ENCODE data around the gene ZNF304. TPM values are rescaled to one million over a fixed set of nuclear protein-coding genes. Genes with fewer than 3 reads are reported as not detected.

The ZNF304 gene
- total and polyA plus RNA-seq, 2 of the 13 experiments (the other 11 are each of a cell fraction or from before 2014, with no cell fraction given): 3.4 to 8.0 TPM

DNA sequence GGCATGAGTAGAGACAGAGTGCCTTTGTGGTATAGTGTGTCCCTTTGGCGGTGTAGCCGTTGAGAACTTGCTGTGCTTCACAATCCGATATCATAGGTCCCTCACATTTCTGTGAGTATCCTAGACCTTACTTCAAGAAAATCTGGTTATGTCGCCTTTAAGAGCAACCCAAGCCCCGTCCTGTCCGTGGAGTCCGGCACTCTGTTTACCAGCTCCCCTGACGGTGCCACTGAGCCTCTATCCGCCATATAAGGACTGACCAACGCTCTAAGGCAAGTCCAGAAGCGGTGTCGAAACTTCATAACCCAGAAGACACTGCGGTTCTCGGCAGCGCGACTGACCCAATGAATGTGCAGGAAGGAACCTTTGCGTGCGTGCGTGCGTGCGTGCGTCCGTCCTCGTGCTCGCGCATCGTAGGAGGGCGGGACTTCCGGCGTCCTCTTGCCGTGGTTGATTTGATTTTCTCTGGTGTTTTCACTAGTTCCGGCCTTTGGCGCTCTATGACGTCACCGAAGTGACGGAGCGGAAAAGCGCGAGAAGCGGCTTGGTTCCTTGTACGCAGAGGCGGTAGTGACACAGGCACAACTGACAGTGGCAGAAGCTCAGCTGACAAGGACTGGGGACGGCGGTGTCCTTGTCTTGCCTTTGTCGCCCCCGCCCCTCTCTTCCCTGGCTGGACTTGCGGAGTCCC, 12.1 kb downstream of the ZNF304 start, which contains the start of the genes TRAPPC2B and ZNF547:
Gene TRAPPC2B (plus strand): TSS at position 555 of the 691 bp plus-strand sequence. CDS start 1,283 bp downstream, outside the sequence.
Gene ZNF547 (plus strand): TSS at position 555 of the 691 bp plus-strand sequence. CDS start 5,005 bp downstream, outside the sequence.
- 7% methylated on average over 19 of the region's 47 CpGs for WGBS (ENCODE audit: low lambda C conversion rate)
- H3K4me2 ChIP-seq (ENCODE audit: low read depth, low read length): peak within 1 kb of the TSS; percentile 80
- peak within 1 kb of the TSS; percentile 88 for H3K9ac ChIP-seq (ENCODE audit: insufficient read depth, low read depth, low read length)
- ChIA-PET CTCF (ENCODE audit: low intra/inter-chr PET ratio, low total read pairs) (no interaction called here), POLR2A (interaction anchor here (0.8 to 1.8 kb wide), 5 partner anchors 12 to 87 kb away, joined by 3 to 21 read pairs (median 4); partner anchors contain the start of genes ZNF304, ZNF548 and ZNF749)
- no peaks in the 10 kb centered on the region for H3K27me3 ChIP-seq (ENCODE audit: control insufficient read depth in 1 of 2, insufficient read depth in 2 of 2, low read length in 2 of 2)
- in situ Hi-C loops (cut with HindIII; ENCODE audit: extremely low pct_ligation_motif_present, low pct_unique_long_range_greater_than_20kb) (no loop called here), intact Hi-C loops (cut with micrococcal nuclease; ENCODE audit: unreplicated experiment) (loop anchor here (1.0 to 5.0 kb wide), 5 partner anchors 26 to 252 kb away; partner anchors contain the start of genes ZNF134, ZNF460, ZNF543 and ZNF548)
- H3K79me2 ChIP-seq (ENCODE audit: insufficient read depth, low read length): peaks cover 8% of the 10 kb centered on the region
- DNase-seq (ENCODE audit: low spot score) (peak; percentile 99), FAIRE-seq (peak; percentile 100), ATAC-seq (peak; percentile 99)
- no peaks in the 10 kb centered on the region for H3K9me3 ChIP-seq (ENCODE audit: low read length)
- no TSS peak for BruUV-seq (replicated peaks)
- peaks cover 13% of the 10 kb centered on the region; the same call in 1 of the 2 replicates for H3K4me1 ChIP-seq (ENCODE audit: insufficient read depth, low read length)
- peaks cover 0 to 9% of the 10 kb centered on the region in 2 experiments; a peak in 2 of 5 replicates for H3K36me3 ChIP-seq (replicated peaks in 1 of 2; ENCODE audit: control insufficient read depth in 1 of 2, insufficient read depth in 2 of 2, low read length in 2 of 2)
- peak within 1 kb of the TSS; percentile 75 to 85 (median 77) for H3K4me3 ChIP-seq (replicated peaks in 1 of 3; ENCODE audit: insufficient read depth in 1 of 3, low read depth in 2 of 3, low read length in 3 of 3)
- peak within 1 kb of the TSS; percentile 82 for H3K27ac ChIP-seq (ENCODE audit: extremely low read length, insufficient read depth, low read length)
- peak within 1 kb of the TSS; percentile 92 for H2AFZ ChIP-seq (ENCODE audit: low read length)
- H4K20me1 ChIP-seq (ENCODE audit: insufficient read depth, low read length): no peaks in the 10 kb centered on the region; the same call in 1 of the 2 replicates
- TF ChIP-seq ZNF598 (CRISPR knock-in tag; IDR thresholded peaks at IDR 0.05; ENCODE audit: borderline replicate concordance) (peak; percentile 82; the same call in 1 of the 2 replicates), ZNF713 (CRISPR knock-in tag; IDR thresholded peaks at IDR 0.05) (no peak), ZNF230 (CRISPR knock-in tag; IDR thresholded peaks at IDR 0.05) (no peak; the same call in 1 of the 2 replicates), FIP1L1 (IDR thresholded peaks at IDR 0.05; ENCODE audit: borderline replicate concordance, insufficient read depth, low read depth, low read length) (no peak), SCMH1 (CRISPR knock-in tag; IDR thresholded peaks at IDR 0.05; ENCODE audit: borderline replicate concordance) (no peak), BRCA1 (CRISPR knock-in tag; IDR thresholded peaks at IDR 0.05) (no peak), RXRB (CRISPR knock-in tag; IDR thresholded peaks at IDR 0.05; ENCODE audit: borderline replicate concordance) (peak; percentile 32; the same call in 1 of the 2 replicates), ZNF367 (CRISPR knock-in tag; IDR thresholded peaks at IDR 0.05; ENCODE audit: borderline replicate concordance) (no peak), ZNF510 (CRISPR knock-in tag; IDR thresholded peaks at IDR 0.05; ENCODE audit: low read depth) (no peak), KLF15 (CRISPR knock-in tag; IDR thresholded peaks at IDR 0.05; ENCODE audit: borderline replicate concordance) (no peak), ZBTB43 (CRISPR knock-in tag; conservative IDR thresholded peaks at IDR 0.05) (no peak), AHR (CRISPR knock-in tag; IDR thresholded peaks at IDR 0.05) (no peak), HDAC2 (CRISPR knock-in tag; IDR thresholded peaks at IDR 0.05) (peak; percentile 71; the same call in 1 of the 2 replicates), SIN3A (IDR thresholded peaks at IDR 0.05; ENCODE audit: borderline replicate concordance, low read depth, low read length) (peak; percentile 74; the same call in 1 of the 2 replicates), ZNF225 (CRISPR knock-in tag; IDR thresholded peaks at IDR 0.05) (no peak), PPARG (CRISPR knock-in tag; conservative IDR thresholded peaks at IDR 0.05) (no peak), HNRNPUL1 (IDR thresholded peaks at IDR 0.05; ENCODE audit: low read depth, low read length) (no peak)
- TF ChIP-seq, protein P1, sequence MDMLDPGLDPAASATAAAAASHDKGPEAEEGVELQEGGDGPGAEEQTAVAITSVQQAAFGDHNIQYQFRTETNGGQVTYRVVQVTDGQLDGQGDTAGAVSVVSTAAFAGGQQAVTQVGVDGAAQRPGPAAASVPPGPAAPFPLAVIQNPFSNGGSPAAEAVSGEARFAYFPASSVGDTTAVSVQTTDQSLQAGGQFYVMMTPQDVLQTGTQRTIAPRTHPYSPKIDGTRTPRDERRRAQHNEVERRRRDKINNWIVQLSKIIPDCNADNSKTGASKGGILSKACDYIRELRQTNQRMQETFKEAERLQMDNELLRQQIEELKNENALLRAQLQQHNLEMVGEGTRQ (IDR thresholded peaks at IDR 0.05; ENCODE audit: low read depth, low read length): no peak
- TF ChIP-seq, protein P1 (CRISPR knock-in tag; IDR thresholded peaks at IDR 0.05; ENCODE audit: borderline replicate concordance): peak; percentile 91; the same call in 1 of the 2 replicates
- TF ChIP-seq, protein P2, sequence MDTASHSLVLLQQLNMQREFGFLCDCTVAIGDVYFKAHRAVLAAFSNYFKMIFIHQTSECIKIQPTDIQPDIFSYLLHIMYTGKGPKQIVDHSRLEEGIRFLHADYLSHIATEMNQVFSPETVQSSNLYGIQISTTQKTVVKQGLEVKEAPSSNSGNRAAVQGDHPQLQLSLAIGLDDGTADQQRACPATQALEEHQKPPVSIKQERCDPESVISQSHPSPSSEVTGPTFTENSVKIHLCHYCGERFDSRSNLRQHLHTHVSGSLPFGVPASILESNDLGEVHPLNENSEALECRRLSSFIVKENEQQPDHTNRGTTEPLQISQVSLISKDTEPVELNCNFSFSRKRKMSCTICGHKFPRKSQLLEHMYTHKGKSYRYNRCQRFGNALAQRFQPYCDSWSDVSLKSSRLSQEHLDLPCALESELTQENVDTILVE (CRISPR knock-in tag; IDR thresholded peaks at IDR 0.05): peak; percentile 62

Data from HepG2 (cell line).